Mesenchymal stem cell (in vitro differentiated cells and primary cell): ENCODE measurements around the gene SEC16A.

Experiments
- DNase-seq: peaks from one replicate; pipeline ENCODE4 v3.0.0-alpha.2; 2013
- H2AFZ ChIP-seq: one replicate; pipeline ENCODE4 v1.6.1; 2013; ENCODE audit warnings: low read depth, mild to moderate bottlenecking, control low read depth, inconsistent platforms, low read length, moderate library complexity
- H2AK5ac ChIP-seq: 2 replicates; pipeline ENCODE4 v1.6.1; 2013; ENCODE audit warnings: low read length, moderate library complexity, mild to moderate bottlenecking, inconsistent platforms; ENCODE audit not compliant: severe bottlenecking
- H2BK120ac ChIP-seq: one replicate; pipeline ENCODE4 v1.6.1; 2013; ENCODE audit warnings: low read depth, mild to moderate bottlenecking, inconsistent platforms, low read length, moderate library complexity
- H2BK12ac ChIP-seq, 2 experiments: one replicate each; pipeline ENCODE4 v1.6.1; 2013; ENCODE audit warnings: inconsistent platforms in 2 of 2, low read length in 2 of 2, mild to moderate bottlenecking in 2 of 2, moderate library complexity in 2 of 2, control low read depth in 1 of 2
- H2BK15ac ChIP-seq: one replicate; pipeline ENCODE4 v1.6.1; 2013; ENCODE audit warnings: mild to moderate bottlenecking, low read depth, inconsistent platforms; ENCODE audit not compliant: poor library complexity, severe bottlenecking
- H2BK5ac ChIP-seq: 2 replicates; pipeline ENCODE4 v1.6.1; 2013; ENCODE audit warnings: low read depth, mild to moderate bottlenecking, low read length, control low read depth, inconsistent platforms; ENCODE audit not compliant: poor library complexity, severe bottlenecking
- H3K14ac ChIP-seq, 2 experiments: one replicate each; pipeline ENCODE4 v1.6.1; 2013; ENCODE audit warnings: inconsistent platforms in 2 of 2, low read length in 2 of 2, control low read depth in 1 of 2, mild to moderate bottlenecking in 1 of 2, moderate library complexity in 1 of 2
- H3K18ac ChIP-seq, 2 experiments: one replicate each; pipeline ENCODE4 v1.6.1; 2013; ENCODE audit warnings: inconsistent platforms in 2 of 2, low read length in 2 of 2, control low read depth in 1 of 2, low read depth in 1 of 2, mild to moderate bottlenecking in 1 of 2
- H3K23ac ChIP-seq, 2 experiments: one replicate each; pipeline ENCODE4 v1.6.1; 2013; ENCODE audit warnings: inconsistent platforms in 2 of 2, low read length in 2 of 2, mild to moderate bottlenecking in 2 of 2, moderate library complexity in 2 of 2, control low read depth in 1 of 2
- H3K27ac ChIP-seq: 2 replicates; pipeline ENCODE4 v1.5.1; 2013; ENCODE audit warnings: mild to moderate bottlenecking, moderate library complexity, low read length, control low read depth, inconsistent platforms; ENCODE audit not compliant: poor library complexity, severe bottlenecking
- H3K27me3 ChIP-seq, 2 experiments: 2 replicates each; pipeline versions ENCODE4 v1.6.1 to v1.7.0; 2013; ENCODE audit warnings: low read length in 2 of 2, mild to moderate bottlenecking in 2 of 2, moderate library complexity in 2 of 2, control low read depth in 1 of 2, inconsistent platforms in 1 of 2; ENCODE audit not compliant: control insufficient read depth in 1 of 2, insufficient read depth in 1 of 2
- H3K36me3 ChIP-seq, 2 experiments: 2 replicates each; pipeline versions ENCODE4 v1.6.1 to v1.7.0; 2013; ENCODE audit warnings: low read length in 2 of 2, control low read depth in 1 of 2, inconsistent platforms in 1 of 2, low read depth in 1 of 2, mild to moderate bottlenecking in 1 of 2; ENCODE audit not compliant: insufficient read depth in 2 of 2, control insufficient read depth in 1 of 2
- H3K4ac ChIP-seq, 2 experiments: one replicate each; pipeline ENCODE4 v1.6.1; 2013; ENCODE audit warnings: inconsistent platforms in 2 of 2, low read length in 2 of 2, mild to moderate bottlenecking in 2 of 2, moderate library complexity in 2 of 2, control low read depth in 1 of 2, low read depth in 1 of 2
- H3K4me1 ChIP-seq: 2 replicates; pipeline ENCODE4 v1.6.1; 2013; ENCODE audit warnings: low read depth, low read length, control low read depth; ENCODE audit not compliant: control insufficient read depth, insufficient read depth
- H3K4me2 ChIP-seq: 2 replicates; pipeline ENCODE4 v1.6.1; 2013; ENCODE audit warnings: low read length, mild to moderate bottlenecking, inconsistent platforms; ENCODE audit not compliant: poor library complexity, severe bottlenecking
- H3K4me3 ChIP-seq, 2 experiments: 2 replicates each; pipeline versions ENCODE4 v1.5.1 to v1.7.0; 2013; ENCODE audit warnings: low read length in 2 of 2, mild to moderate bottlenecking in 2 of 2, control low read depth in 1 of 2, low read depth in 1 of 2; ENCODE audit not compliant: insufficient read depth in 1 of 2
- H3K79me1 ChIP-seq: replicated peaks from 2 replicates; pipeline ENCODE4 v1.6.1; 2013; ENCODE audit warnings: mild to moderate bottlenecking, control low read depth, low read length, inconsistent platforms; ENCODE audit not compliant: poor library complexity, severe bottlenecking
- H3K9ac ChIP-seq: 2 replicates; pipeline ENCODE4 v1.7.0; 2013; ENCODE audit warnings: mild to moderate bottlenecking, low read length, moderate library complexity
- H3K9me3 ChIP-seq: 2 replicates; pipeline ENCODE4 v1.7.0; 2013; ENCODE audit warnings: mild to moderate bottlenecking, low read length; ENCODE audit not compliant: control insufficient read depth
- H4K8ac ChIP-seq: one replicate; pipeline ENCODE4 v1.6.1; 2013; ENCODE audit warnings: inconsistent platforms, mild to moderate bottlenecking, low read length, moderate library complexity
- H4K91ac ChIP-seq: one replicate; pipeline ENCODE4 v1.6.1; 2013; ENCODE audit warnings: mild to moderate bottlenecking, low read length, inconsistent platforms
- WGBS: methylation state at CpG from one replicate; pipeline ENCODE4 v1.1.7; 2013; ENCODE audit warnings: mixed read lengths; 5-methylcytosine and 5-hydroxymethylcytosine counted together

Gene SEC16A

DNA sequence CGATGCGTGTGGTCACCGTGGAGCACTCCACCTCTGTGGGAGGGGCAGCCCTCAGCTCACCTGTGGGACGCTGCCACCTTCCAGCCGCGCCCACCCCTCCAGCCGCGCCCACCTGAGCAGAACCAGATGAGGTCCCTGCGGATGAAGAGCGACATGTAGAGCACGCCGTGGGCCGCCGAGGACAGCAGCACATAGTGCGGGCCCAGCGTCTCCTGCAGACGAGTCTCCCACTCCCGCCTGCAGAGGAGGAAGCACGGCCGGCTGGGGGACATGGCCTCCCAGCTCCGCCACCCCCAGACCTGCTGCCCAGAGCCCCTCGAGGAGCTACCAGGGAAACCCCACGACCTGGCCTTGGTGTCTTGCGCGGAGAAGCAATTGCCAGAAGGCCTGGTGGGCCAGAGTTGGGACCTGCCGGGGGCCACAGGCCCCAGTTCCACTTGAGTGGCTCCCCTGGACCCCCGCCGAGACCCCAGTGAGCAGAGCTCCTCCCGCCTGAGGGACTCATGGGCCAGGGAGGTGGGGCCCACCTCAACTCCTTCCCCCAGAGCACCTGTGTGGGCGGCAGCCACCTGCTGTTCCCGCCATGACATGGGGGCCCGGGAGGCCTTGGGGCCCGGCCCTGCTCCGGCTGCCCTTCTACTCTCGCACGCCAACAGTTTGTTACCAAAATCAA is 49.7 kb downstream of the SEC16A start:
- Histone ChIP-seq H2BK120ac (no peak overlapping the region), H3K27ac (no peak overlapping the region), H2BK15ac (no peak overlapping the region), H3K18ac (no peak overlapping the region), H3K79me1 (peaks cover 39% of the 10 kb centered on the region), H3K4me1 (peaks cover 24% of the 10 kb centered on the region), H3K9me3 (no peaks in the 10 kb centered on the region), H2BK12ac (no peak overlapping the region), H3K36me3 (peaks cover 41 to 76% of the 10 kb centered on the region in 2 experiments), H3K9ac (no peak overlapping the region), H2BK5ac (no peak overlapping the region), H3K4me2 (no peak overlapping the region), H3K27me3 (no peaks in the 10 kb centered on the region), H4K8ac (no peak overlapping the region), H3K4ac (no peak overlapping the region), H2AK5ac (no peak overlapping the region), H3K23ac (no peak overlapping the region), H3K14ac (no peak overlapping the region), H2AFZ (no peak overlapping the region), H4K91ac (no peak overlapping the region), H3K4me3 (no peak overlapping the region)
- DNase-seq, result no peak
- WGBS, result 93% methylated on average over 36 of the region's 36 CpGs

DNA sequence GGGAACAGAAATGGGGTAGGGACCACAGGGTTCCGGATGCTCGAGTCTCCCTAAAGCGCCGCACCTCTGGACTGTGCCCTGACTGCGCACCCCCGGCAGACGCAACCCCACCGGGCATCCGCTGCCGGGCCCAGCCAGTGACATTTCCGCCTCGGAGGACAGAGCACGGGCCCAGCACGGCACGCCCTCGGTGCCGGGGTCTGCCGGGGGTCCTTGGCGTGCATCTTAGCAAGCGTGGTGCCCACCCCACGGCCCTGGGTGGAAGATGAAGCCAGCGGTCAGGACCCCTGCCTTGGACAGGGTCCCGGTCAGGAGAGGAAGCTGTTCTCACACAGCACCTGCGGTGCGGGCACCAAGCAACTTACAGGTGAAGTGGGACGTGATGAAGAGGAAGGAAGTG is 50.2 kb downstream of the SEC16A start:
- Histone ChIP-seq H4K91ac (no peak overlapping the region), H2AK5ac (no peak overlapping the region), H3K14ac (no peak overlapping the region), H4K8ac (no peak overlapping the region), H3K36me3 (peaks cover 42 to 76% of the 10 kb centered on the region in 2 experiments), H3K4me3 (no peak overlapping the region), H3K4me2 (no peak overlapping the region), H3K27me3 (no peaks in the 10 kb centered on the region), H3K9ac (no peak overlapping the region), H2BK120ac (no peak overlapping the region), H3K27ac (no peak overlapping the region), H3K23ac (no peak overlapping the region), H2AFZ (no peak overlapping the region), H3K9me3 (no peaks in the 10 kb centered on the region), H2BK15ac (no peak overlapping the region), H2BK12ac (no peak overlapping the region), H3K4me1 (peaks cover 18% of the 10 kb centered on the region), H3K4ac (no peak overlapping the region), H3K18ac (no peak overlapping the region), H2BK5ac (no peak overlapping the region), H3K79me1 (peaks cover 39% of the 10 kb centered on the region)
- no peak for DNase-seq
- WGBS, result 90% methylated on average over 26 of the region's 26 CpGs

DNA sequence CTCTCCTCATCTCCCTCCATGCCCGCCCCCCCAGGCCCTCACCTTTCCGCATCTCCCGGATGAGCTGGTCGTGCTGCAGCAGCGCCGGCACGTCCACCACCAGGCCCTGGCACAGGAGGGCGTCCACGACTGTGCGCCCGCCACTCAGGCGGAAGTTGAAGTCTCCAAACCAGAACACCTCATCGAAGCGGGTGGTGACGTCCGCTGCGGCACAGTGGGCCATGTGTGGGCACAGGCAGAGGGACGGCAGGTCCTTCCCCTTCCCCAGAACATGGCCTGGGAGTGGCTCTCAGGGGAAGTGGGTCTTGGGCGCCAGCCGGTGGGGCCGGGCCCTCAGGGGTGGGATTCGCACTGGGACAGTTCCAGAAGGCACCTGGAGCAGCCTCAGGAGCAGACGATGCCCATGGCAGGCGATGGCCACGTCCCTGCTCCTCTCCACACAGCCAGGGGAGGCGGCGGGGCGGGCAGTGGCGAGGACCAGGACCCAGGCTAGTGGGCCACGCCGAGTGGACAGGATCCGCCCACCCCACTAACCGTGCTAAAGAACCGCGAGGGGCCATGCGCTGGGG is 51.0 kb downstream of the SEC16A start:
- H3K4me2 ChIP-seq, result no peak overlapping the region
- no peak overlapping the region for H3K23ac ChIP-seq
- H4K91ac ChIP-seq, result no peak overlapping the region
- no peak overlapping the region for H3K9ac ChIP-seq
- no peak overlapping the region for H2AFZ ChIP-seq
- no peak overlapping the region for H2BK15ac ChIP-seq
- no peak overlapping the region for H4K8ac ChIP-seq
- H3K79me1 ChIP-seq, result peaks cover 39% of the 10 kb centered on the region
- H3K27ac ChIP-seq, result no peak overlapping the region
- H3K9me3 ChIP-seq, result no peaks in the 10 kb centered on the region
- H3K4me3 ChIP-seq, result no peak overlapping the region
- 95% methylated on average over 36 of the region's 36 CpGs for WGBS
- peaks cover 42 to 73% of the 10 kb centered on the region in 2 experiments for H3K36me3 ChIP-seq
- no peaks in the 10 kb centered on the region for H3K27me3 ChIP-seq
- H2BK120ac ChIP-seq, result no peak overlapping the region
- DNase-seq, result no peak
- no peak overlapping the region for H3K14ac ChIP-seq
- H2BK5ac ChIP-seq, result no peak overlapping the region
- H3K4ac ChIP-seq, result no peak overlapping the region
- H3K18ac ChIP-seq, result no peak overlapping the region
- H2AK5ac ChIP-seq, result no peak overlapping the region
- H3K4me1 ChIP-seq, result peaks cover 12% of the 10 kb centered on the region
- no peak overlapping the region for H2BK12ac ChIP-seq

DNA sequence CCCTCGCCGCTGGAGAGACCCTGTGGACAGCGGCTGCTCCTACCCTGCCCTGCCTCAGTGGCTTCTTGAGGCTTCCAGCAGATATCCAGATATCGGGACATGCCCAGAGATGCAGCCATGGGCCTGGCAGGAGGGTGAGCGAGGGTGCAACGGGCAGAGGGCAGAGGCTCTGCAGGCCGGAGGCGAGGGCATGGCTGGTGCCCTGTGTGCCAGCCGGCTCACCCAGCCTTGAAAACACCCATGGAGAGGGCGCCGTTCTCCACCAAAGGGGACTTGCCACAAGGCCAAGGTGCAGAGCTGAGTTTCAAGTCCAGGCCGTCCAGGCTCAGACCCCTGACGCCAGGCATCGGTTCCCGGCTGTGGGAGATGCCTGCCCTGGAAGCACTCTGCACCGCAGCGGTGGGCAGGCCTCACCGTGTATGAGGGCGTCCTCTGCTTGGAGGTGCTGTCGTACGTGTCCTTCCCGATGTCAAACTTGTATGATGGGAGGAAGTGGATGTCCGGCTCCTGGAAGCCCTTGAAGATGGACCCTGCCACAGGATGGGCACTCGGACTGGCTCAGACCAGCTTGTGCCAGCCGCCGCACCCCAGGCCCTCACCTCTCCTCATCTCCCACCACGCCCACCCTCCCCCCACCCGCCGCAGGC is 52.1 kb downstream of the SEC16A start:
- H3K14ac ChIP-seq, result no peak overlapping the region
- H3K36me3 ChIP-seq, result peaks cover 41 to 70% of the 10 kb centered on the region in 2 experiments
- no peak overlapping the region for H4K91ac ChIP-seq
- no peak overlapping the region for H3K4me3 ChIP-seq
- no peaks in the 10 kb centered on the region for H3K9me3 ChIP-seq
- no peak overlapping the region for H3K9ac ChIP-seq
- no peak overlapping the region for H2BK5ac ChIP-seq
- H2BK15ac ChIP-seq, result no peak overlapping the region
- no peak for DNase-seq
- H2AK5ac ChIP-seq, result no peak overlapping the region
- 95% methylated on average over 15 of the region's 29 CpGs for WGBS
- H3K4me1 ChIP-seq, result peaks cover 5% of the 10 kb centered on the region
- H3K18ac ChIP-seq, result no peak overlapping the region
- no peak overlapping the region for H2AFZ ChIP-seq
- no peak overlapping the region for H3K27ac ChIP-seq
- H3K23ac ChIP-seq, result no peak overlapping the region
- H2BK120ac ChIP-seq, result no peak overlapping the region
- H3K79me1 ChIP-seq, result peaks cover 33% of the 10 kb centered on the region
- no peaks in the 10 kb centered on the region for H3K27me3 ChIP-seq
- no peak overlapping the region for H3K4ac ChIP-seq
- no peak overlapping the region for H3K4me2 ChIP-seq
- H2BK12ac ChIP-seq, result no peak overlapping the region
- H4K8ac ChIP-seq, result no peak overlapping the region
